ENCODE results near the gene GRM7.

Gene GRM7
- 0 to 0.03 (median 0) reads per million in 9 experiments for total RNA-seq

DNA sequence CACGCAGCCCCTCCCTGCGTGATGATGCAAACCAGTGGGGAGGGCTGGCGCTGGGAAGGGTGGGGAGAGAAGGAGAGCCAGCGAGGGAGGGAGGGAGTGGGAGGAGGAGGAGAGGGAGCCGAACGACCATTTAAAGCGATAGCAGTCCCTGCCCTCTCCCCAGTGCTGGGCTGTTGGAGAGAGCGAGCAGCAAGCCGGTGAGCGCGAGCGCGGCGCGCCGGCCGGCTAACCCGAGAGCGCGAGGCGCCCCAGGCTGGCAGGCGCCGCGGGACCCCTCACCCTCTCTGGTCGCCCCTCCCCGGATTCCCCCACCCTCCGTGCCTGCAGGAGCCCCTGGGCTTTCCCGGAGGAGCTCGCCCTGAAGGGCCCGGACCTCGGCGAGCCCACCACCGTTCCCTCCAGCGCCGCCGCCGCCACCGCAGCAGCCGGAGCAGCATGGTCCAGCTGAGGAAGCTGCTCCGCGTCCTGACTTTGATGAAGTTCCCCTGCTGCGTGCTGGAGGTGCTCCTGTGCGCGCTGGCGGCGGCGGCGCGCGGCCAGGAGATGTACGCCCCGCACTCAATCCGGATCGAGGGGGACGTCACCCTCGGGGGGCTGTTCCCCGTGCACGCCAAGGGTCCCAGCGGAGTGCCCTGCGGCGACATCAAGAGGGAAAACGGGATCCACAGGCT, at the start of gene GRM7:
Gene GRM7, plus strand, starts transcription at position 162 of the 671 bp plus-strand sequence.
- no peak within 1 kb of the TSS for H3K4me3 Mint-ChIP-seq
- H3K9me3 Mint-ChIP-seq = peaks cover 7 to 26% of the 10 kb centered on the region in 2 donors
- no peaks in the 10 kb centered on the region for H3K36me3 Mint-ChIP-seq (ENCODE audit: insufficient read depth)
- H3K27ac Mint-ChIP-seq = no peak within 1 kb of the TSS
- H3K27me3 Mint-ChIP-seq = peaks cover 0 to 20% of the 10 kb centered on the region in 2 donors
- ATAC-seq (replicated peaks) (no peak), DNase-seq (no peak)
- H3K4me1 Mint-ChIP-seq (ENCODE audit: low read depth in 2 of 2) = no peaks in the 10 kb centered on the region

DNA sequence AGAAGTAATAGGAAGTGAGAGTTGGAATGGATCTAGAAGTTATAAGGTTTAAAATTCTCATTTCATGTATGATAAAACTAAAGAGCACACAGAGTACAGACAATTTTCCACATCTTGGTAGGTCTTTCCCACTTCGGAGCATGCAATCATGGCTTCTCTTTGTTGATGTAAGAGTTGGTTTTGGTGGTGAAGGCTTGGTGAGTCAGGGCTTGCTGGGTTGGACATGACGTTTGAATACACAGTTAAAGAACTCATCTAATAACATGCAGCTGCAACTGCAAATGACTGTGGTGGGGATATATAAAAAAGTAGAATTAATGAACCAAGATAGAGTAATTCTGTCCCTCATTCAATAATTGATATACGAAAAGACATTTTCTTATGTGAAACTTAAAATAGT, 39.5 kb upstream of the GRM7 start:
- no peak for DNase-seq
- no peak for ATAC-seq (replicated peaks)
- Mint-ChIP-seq H3K4me3 (no peak overlapping the region), H3K27ac (no peak overlapping the region), H3K27me3 (no peaks in the 10 kb centered on the region), H3K4me1 (ENCODE audit: low read depth in 2 of 2) (no peaks in the 10 kb centered on the region), H3K9me3 (peaks cover 7% of the 10 kb centered on the region in 2 donors), H3K36me3 (ENCODE audit: insufficient read depth) (no peaks in the 10 kb centered on the region)

DNA sequence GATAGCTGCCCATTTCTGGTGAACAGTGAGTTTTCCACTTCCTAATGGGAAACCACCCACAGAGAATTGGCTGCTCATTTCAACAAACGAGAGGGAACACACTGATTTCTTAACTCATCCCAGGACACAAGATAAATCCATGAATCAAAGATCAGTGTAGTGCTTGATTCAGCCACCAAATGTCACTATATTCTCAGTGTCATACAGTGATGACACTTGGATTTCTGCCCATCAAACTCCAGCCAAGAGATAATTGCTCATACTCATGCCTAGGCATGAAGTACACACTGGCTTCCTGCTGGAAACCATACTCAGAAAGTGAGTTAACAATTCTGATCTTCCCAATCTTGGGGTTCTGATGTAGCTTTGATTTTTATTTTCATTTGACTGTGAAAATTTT, 35.4 kb upstream of the GRM7 start:
- Mint-ChIP-seq H3K27ac (no peak overlapping the region), H3K4me3 (no peak overlapping the region), H3K4me1 (ENCODE audit: low read depth in 2 of 2) (no peaks in the 10 kb centered on the region), H3K36me3 (ENCODE audit: insufficient read depth) (no peaks in the 10 kb centered on the region), H3K9me3 (peaks cover 0 to 8% of the 10 kb centered on the region in 2 donors), H3K27me3 (no peaks in the 10 kb centered on the region)
- ATAC-seq (replicated peaks) (no peak), DNase-seq (no peak)

DNA sequence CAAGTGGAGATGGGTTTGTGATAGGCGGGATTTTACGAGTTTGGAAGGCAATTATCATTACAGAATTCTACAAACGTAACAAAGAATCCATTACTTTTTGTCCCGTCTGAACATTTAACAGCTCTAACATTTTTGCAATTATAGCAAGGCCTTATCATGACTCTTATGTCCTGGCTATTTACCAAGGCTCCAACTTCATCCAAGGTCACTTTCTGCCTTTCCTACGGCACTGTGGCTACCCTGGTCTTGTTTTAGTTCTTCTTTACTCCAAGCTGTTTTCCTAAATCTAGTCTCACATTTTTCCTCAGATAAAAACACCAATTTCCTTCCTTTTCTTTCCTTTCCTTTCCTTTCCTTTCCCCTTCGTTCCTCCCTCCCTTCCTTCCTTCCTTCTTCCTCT, 33.5 kb upstream of the GRM7 start:
- Mint-ChIP-seq H3K27me3 (no peaks in the 10 kb centered on the region), H3K4me1 (ENCODE audit: low read depth in 2 of 2) (no peaks in the 10 kb centered on the region), H3K9me3 (peaks cover 0 to 11% of the 10 kb centered on the region in 2 donors), H3K36me3 (ENCODE audit: insufficient read depth) (no peaks in the 10 kb centered on the region), H3K4me3 (no peak overlapping the region), H3K27ac (no peak overlapping the region)
- DNase-seq (no peak), ATAC-seq (replicated peaks) (no peak)

DNA sequence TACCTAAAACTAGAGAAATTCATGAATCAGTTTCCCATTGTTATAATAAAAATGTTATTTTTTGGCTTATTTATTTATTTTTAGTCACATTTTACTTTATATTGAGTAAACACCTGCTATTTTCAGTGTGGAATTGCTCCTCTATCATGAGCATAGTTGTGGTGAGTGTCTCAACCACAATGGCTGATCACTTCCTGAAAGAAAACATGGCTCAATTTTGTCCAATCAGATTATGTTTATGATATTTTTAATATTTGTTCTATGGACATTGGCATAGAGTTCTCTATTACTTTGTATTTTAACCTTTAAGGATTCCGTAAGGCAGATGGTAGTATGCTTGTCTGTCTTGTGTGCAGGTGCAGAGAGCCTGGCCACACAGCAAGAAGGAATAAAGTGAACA, 16.2 kb upstream of the GRM7 start:
- H3K27me3 Mint-ChIP-seq = no peaks in the 10 kb centered on the region
- no peak overlapping the region for H3K27ac Mint-ChIP-seq
- no peaks in the 10 kb centered on the region for H3K9me3 Mint-ChIP-seq
- H3K36me3 Mint-ChIP-seq (ENCODE audit: insufficient read depth) = no peaks in the 10 kb centered on the region
- DNase-seq (no peak), ATAC-seq (replicated peaks) (no peak)
- H3K4me1 Mint-ChIP-seq (ENCODE audit: low read depth in 2 of 2) = no peaks in the 10 kb centered on the region
- H3K4me3 Mint-ChIP-seq = no peak overlapping the region

DNA sequence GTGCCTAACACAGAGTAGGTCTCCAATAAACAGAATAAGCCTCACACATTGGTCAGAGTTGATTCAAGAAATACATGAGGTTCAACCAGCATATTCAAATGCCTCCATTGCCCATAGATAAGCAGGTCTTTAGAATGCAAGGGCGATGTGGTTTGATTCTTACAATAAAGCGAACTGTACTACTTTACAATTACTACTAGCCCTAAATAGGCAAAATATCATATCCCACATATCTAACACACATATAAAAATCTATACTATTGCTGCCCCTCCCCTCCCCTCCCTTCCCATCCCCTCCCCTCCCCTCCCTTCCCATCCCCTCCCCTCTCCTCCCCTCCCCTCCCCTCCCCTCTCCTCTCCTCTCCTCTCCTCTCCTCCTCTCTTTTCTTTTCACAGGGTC, 6.7 kb upstream of the GRM7 start:
- Mint-ChIP-seq H3K27ac (no peak overlapping the region), H3K4me3 (no peak overlapping the region), H3K9me3 (peaks cover 7 to 21% of the 10 kb centered on the region in 2 donors), H3K4me1 (ENCODE audit: low read depth in 2 of 2) (no peaks in the 10 kb centered on the region), H3K36me3 (ENCODE audit: insufficient read depth) (no peaks in the 10 kb centered on the region), H3K27me3 (no peaks in the 10 kb centered on the region)
- ATAC-seq (replicated peaks) (no peak), DNase-seq (no peak)

DNA sequence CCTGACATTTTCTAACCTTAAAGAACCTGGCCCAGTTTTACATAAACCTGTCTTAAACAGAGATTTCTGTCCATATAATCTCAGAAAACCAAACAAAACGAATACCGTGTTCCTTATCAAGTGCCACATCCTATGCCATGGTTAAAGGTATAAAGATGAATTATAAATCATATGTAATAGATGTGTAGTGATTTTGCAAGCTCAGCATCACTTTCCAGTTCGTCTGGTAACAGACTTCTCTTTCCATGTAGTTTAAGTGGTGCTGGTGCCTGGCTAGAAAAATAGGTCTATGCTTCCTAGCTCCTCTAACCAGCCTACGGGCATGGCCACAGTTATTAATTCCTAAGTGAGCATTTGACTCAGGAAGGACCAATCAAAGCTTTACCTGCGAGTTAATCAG, 3.4 kb upstream of the GRM7 start:
- Mint-ChIP-seq H3K9me3 (peaks cover 6 to 17% of the 10 kb centered on the region in 2 donors), H3K27me3 (peaks cover 0 to 10% of the 10 kb centered on the region in 2 donors), H3K4me3 (no peak overlapping the region), H3K27ac (no peak overlapping the region), H3K36me3 (ENCODE audit: insufficient read depth) (no peaks in the 10 kb centered on the region), H3K4me1 (ENCODE audit: low read depth in 2 of 2) (no peaks in the 10 kb centered on the region)
- no peak for ATAC-seq (replicated peaks)
- no peak for DNase-seq

DNA sequence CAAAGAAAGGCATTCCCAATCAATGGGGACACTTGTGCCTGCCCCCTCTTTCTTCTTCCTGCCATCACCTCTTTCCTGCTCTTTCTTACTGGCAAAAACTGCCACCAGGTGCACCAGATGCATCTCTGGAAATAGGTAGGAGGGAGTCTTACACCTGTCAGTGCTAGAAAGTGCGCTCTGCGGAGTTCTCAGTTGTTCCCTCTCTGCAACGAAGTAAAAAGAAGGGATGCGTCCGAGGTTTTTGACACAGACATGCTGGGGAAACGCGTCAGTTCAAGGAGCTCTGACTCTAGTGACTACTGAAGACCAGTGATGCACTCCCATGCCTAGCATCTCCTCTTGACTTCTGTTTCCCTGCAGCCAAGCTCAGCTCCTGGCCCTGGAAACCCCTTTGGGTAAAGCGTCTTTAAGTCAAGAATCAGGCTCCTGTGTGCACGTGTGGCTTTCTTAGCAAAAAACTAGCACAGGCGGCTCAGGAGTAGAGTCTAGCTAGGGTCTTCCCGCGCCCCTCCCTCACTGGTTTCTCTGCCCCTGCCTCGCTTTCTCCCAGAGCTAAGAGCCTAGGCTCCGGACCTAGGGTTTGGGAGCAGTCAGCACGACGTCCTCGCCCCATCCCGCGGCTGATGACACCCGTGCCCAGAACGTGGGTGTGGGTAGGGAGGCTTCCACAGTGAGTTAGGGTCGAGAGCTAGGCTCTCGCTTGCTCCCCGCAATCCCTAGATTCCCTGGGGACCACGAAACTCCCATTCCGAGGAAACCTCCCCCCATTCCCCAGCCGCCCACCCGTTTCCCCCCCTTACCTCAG, 564 bp upstream of the GRM7 start:
- peaks cover 8 to 26% of the 10 kb centered on the region in 2 donors for H3K9me3 Mint-ChIP-seq
- H3K27ac Mint-ChIP-seq = no peak overlapping the region
- ATAC-seq (replicated peaks) (no peak), DNase-seq (no peak)
- H3K27me3 Mint-ChIP-seq = peaks cover 0 to 20% of the 10 kb centered on the region in 2 donors
- no peak overlapping the region for H3K4me3 Mint-ChIP-seq
- no peaks in the 10 kb centered on the region for H3K4me1 Mint-ChIP-seq (ENCODE audit: low read depth in 2 of 2)
- no peaks in the 10 kb centered on the region for H3K36me3 Mint-ChIP-seq (ENCODE audit: insufficient read depth)

DNA sequence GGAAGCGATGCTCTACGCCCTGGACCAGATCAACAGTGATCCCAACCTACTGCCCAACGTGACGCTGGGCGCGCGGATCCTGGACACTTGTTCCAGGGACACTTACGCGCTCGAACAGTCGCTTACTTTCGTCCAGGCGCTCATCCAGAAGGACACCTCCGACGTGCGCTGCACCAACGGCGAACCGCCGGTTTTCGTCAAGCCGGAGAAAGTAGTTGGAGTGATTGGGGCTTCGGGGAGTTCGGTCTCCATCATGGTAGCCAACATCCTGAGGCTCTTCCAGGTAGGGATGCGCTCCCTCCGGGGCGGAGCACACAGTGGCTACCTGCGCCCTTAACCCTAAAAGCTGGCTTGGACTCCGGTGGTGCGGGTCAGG, 698 bp downstream of the GRM7 start:
- DNase-seq (no peak), ATAC-seq (replicated peaks) (no peak)
- peaks cover 0 to 20% of the 10 kb centered on the region in 2 donors for H3K27me3 Mint-ChIP-seq
- no peaks in the 10 kb centered on the region for H3K36me3 Mint-ChIP-seq (ENCODE audit: insufficient read depth)
- H3K4me1 Mint-ChIP-seq (ENCODE audit: low read depth in 2 of 2) = no peaks in the 10 kb centered on the region
- no peak overlapping the region for H3K4me3 Mint-ChIP-seq
- peaks cover 7 to 26% of the 10 kb centered on the region in 2 donors for H3K9me3 Mint-ChIP-seq
- H3K27ac Mint-ChIP-seq = no peak overlapping the region

DNA sequence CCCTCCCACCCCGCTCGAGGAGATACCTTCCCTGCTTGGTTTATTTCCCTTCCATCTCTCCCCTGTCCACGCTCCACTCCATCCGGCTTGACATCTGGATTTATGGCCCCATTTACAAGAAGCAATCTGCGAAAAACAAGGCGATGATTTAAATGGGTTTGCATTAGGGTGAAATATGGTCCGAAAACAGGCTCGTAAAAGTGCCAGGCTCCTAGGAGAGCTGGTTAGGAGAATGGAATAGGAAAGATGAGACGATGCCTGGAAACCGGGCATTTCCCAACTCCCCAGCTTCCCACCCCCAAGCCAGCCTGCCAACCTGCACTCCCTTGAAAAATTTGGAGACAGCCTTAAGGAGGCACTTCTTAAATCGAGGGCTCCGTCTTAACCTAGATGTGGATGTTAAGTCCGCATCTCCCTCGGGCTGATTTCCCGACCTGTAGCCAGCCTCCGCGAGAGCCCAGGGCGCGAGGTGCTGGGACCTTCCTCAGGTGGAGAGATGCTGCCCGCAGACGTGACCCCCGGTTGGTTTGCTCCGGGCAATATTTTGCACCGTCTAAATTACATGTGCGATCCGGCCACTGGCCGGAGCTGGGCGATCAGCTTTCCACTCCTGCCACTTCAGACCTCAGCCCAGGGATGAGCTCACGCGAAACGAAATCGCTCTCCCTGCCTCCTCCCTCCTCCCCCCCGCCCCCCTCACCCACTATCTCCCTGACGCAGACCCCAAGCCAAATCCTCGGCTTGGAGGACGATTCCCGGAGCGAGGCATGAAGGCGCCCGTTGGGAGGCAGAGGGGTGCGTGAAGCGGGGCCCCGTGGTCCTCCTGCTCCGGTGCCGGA, 1.3 kb downstream of the GRM7 start:
- DNase-seq = no peak
- H3K4me1 Mint-ChIP-seq (ENCODE audit: low read depth in 2 of 2) = no peaks in the 10 kb centered on the region
- H3K27me3 Mint-ChIP-seq = peaks cover 0 to 20% of the 10 kb centered on the region in 2 donors
- no peak overlapping the region for H3K27ac Mint-ChIP-seq
- H3K36me3 Mint-ChIP-seq (ENCODE audit: insufficient read depth) = no peaks in the 10 kb centered on the region
- peaks cover 7 to 26% of the 10 kb centered on the region in 2 donors for H3K9me3 Mint-ChIP-seq
- no peak overlapping the region for H3K4me3 Mint-ChIP-seq
- ATAC-seq (replicated peaks) = no peak

DNA sequence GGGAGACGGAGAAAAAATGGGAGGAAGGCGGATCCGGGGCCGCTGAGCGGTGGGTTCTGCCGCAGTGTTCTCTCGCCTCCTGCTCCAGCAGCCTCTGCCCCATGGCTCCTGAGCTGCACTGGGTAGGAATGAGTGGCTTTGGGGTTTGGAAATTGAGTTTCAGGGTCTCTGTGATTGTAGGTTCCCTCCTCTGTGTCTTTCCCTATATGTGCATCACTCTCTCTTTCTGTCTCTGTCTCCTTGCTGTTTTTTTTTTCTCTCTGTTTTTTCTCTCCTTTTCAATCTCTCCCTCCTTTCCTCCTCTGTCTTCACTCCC, 1.9 kb downstream of the GRM7 start:
- no peak overlapping the region for H3K4me3 Mint-ChIP-seq
- no peaks in the 10 kb centered on the region for H3K36me3 Mint-ChIP-seq (ENCODE audit: insufficient read depth)
- no peak for DNase-seq
- no peak for ATAC-seq (replicated peaks)
- H3K9me3 Mint-ChIP-seq = peaks cover 7 to 26% of the 10 kb centered on the region in 2 donors
- H3K27ac Mint-ChIP-seq = no peak overlapping the region
- H3K4me1 Mint-ChIP-seq (ENCODE audit: low read depth in 2 of 2) = no peaks in the 10 kb centered on the region
- peaks cover 0 to 20% of the 10 kb centered on the region in 2 donors for H3K27me3 Mint-ChIP-seq

DNA sequence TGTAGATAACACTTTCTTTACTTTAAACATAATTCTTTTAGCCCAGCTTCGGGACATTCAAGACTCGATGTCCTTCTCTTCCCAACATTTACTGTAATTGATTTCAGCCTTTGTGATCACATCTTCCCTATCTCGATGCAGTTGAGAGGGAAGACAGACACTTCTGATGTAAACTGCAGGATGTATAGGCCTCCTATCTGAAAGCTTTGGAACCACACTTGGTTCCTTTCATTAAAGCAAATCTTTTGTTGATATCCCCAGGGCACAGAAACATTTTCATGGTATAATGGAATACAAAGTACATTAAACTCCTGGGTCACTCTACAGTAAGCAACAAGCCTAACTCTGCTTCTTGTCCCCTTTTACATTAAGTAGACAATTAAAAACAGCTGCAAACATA, 6.4 kb downstream of the GRM7 start:
- peaks cover 5 to 19% of the 10 kb centered on the region in 2 donors for H3K9me3 Mint-ChIP-seq

DNA sequence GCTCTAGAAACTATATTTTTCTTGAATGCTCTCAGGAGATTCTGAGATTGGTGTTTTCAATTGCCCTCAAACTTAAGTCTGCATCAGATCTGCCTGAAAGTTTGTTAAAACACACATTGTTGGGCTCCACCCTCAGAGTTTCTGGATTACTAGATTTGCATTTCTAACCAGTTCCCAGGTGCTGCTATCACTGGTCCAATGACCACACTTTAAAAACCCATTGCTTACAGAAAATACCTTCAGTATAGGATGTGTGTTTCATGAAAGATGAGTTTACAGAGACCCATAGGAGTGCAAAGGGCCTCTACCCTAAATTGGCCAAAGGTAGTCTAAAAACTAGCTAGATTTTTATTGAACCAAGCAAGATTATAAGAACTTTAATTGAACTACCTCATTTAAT, 17.8 kb downstream of the GRM7 start:
- no peak for ATAC-seq (replicated peaks)
- Mint-ChIP-seq H3K9me3 (peaks cover 0 to 10% of the 10 kb centered on the region in 2 donors), H3K27me3 (no peaks in the 10 kb centered on the region), H3K36me3 (ENCODE audit: insufficient read depth) (no peaks in the 10 kb centered on the region), H3K27ac (no peak overlapping the region), H3K4me1 (ENCODE audit: low read depth in 2 of 2) (no peaks in the 10 kb centered on the region), H3K4me3 (no peak overlapping the region)
- DNase-seq = no peak

More for the DNA sequence above, 6.4 kb downstream of the GRM7 start:
- Mint-ChIP-seq H3K27me3 (peaks cover 0 to 13% of the 10 kb centered on the region in 2 donors), H3K4me1 (ENCODE audit: low read depth in 2 of 2) (no peaks in the 10 kb centered on the region), H3K4me3 (no peak overlapping the region), H3K27ac (no peak overlapping the region), H3K36me3 (ENCODE audit: insufficient read depth) (peaks cover 3% of the 10 kb centered on the region)
- DNase-seq (no peak), ATAC-seq (replicated peaks) (no peak)
